Astrocyte (in vitro differentiated cells and primary cell): ENCODE measurements around the gene CNTNAP5. TPM values are rescaled to one million over a fixed set of nuclear protein-coding genes. Genes with fewer than 3 reads are reported as not detected.

Experiments
- DNase-seq: peaks from one replicate; pipeline ENCODE4 v3.0.0-alpha.2; 2010; ENCODE audit warnings: low read depth
- FAIRE-seq: peaks from 2 replicates; lab custom pipeline; 2011; peaks lifted over from hg19 to GRCh38; lab: Jason Lieb, UNC
- H2AFZ ChIP-seq: 2 replicates; pipeline ENCODE4 v1.6.0; 2012; ENCODE audit warnings: low read depth, low read length, inconsistent platforms
- H3K27ac ChIP-seq: 2 replicates; pipeline ENCODE4 v1.5.1; 2011; ENCODE audit warnings: low read depth, low read length, inconsistent platforms
- H3K27me3 ChIP-seq: 2 replicates; pipeline ENCODE4 v1.6.0; 2011; ENCODE audit warnings: low read length, inconsistent platforms; ENCODE audit not compliant: insufficient read depth
- H3K36me3 ChIP-seq: 2 replicates; pipeline ENCODE4 v1.5.1; 2011; ENCODE audit warnings: low read length, inconsistent platforms; ENCODE audit not compliant: insufficient read depth
- H3K4me1 ChIP-seq: 2 replicates; pipeline ENCODE4 v1.5.1; 2011; ENCODE audit warnings: low read length, inconsistent platforms; ENCODE audit not compliant: insufficient read depth
- H3K4me2 ChIP-seq: 2 replicates; pipeline ENCODE4 v1.6.0; 2012; ENCODE audit warnings: low read length, inconsistent platforms
- H3K4me3 ChIP-seq: 2 replicates; pipeline ENCODE4 v1.5.1; 2011; ENCODE audit warnings: low read depth, mild to moderate bottlenecking, low read length, inconsistent platforms; ENCODE audit not compliant: insufficient read depth
- H3K79me2 ChIP-seq: 2 replicates; pipeline ENCODE4 v1.6.0; 2012; ENCODE audit warnings: mild to moderate bottlenecking, low read length, inconsistent platforms; ENCODE audit not compliant: insufficient read depth
- H3K9ac ChIP-seq: 2 replicates; pipeline ENCODE4 v1.6.0; 2012; ENCODE audit warnings: mild to moderate bottlenecking, low read length, inconsistent platforms
- H3K9me3 ChIP-seq: 2 replicates; pipeline ENCODE4 v1.5.1; 2012; ENCODE audit warnings: low read depth, mild to moderate bottlenecking, low read length, inconsistent platforms; ENCODE audit not compliant: insufficient read depth
- H4K20me1 ChIP-seq: 2 replicates; pipeline ENCODE4 v1.6.0; 2012; ENCODE audit warnings: low read length, inconsistent platforms; ENCODE audit not compliant: insufficient read depth
- H3K27ac Mint-ChIP-seq: one replicate; pipeline ENCODE4 v1.8.0; 2021; ENCODE audit warnings: mild to moderate bottlenecking, mixed read lengths; ENCODE audit not compliant: unreplicated experiment
- H3K27me3 Mint-ChIP-seq: one replicate; pipeline ENCODE4 v1.8.0; 2021; ENCODE audit warnings: low read depth, mixed read lengths; ENCODE audit not compliant: unreplicated experiment
- H3K36me3 Mint-ChIP-seq: one replicate; pipeline ENCODE4 v1.8.0; 2021; ENCODE audit warnings: low read depth, mixed read lengths; ENCODE audit not compliant: unreplicated experiment
- H3K4me1 Mint-ChIP-seq: one replicate; pipeline ENCODE4 v1.8.0; 2021; ENCODE audit warnings: low read depth, mixed read lengths; ENCODE audit not compliant: unreplicated experiment
- H3K4me3 Mint-ChIP-seq: one replicate; pipeline ENCODE4 v1.8.0; 2021; ENCODE audit warnings: mild to moderate bottlenecking, moderate library complexity, mixed read lengths; ENCODE audit not compliant: unreplicated experiment
- H3K9me3 Mint-ChIP-seq: one replicate; pipeline ENCODE4 v1.8.0; 2021; ENCODE audit warnings: mild to moderate bottlenecking, mixed read lengths; ENCODE audit not compliant: unreplicated experiment
- CTCF ChIP-seq: IDR thresholded peaks from 2 replicates; pipeline ENCODE4 v1.5.1; 2011; ENCODE audit warnings: low read depth, mild to moderate bottlenecking, inconsistent platforms, low read length, moderate library complexity; ENCODE audit not compliant: insufficient read depth
- EZH2 ChIP-seq: IDR thresholded peaks from 2 replicates; pipeline ENCODE4 v1.6.1; 2012; ENCODE audit warnings: mild to moderate bottlenecking, low read length, inconsistent platforms; ENCODE audit not compliant: insufficient read depth
- total RNA-seq: library from RNA; stranded (reverse); gene quantifications from 2 replicates; pipeline ENCODE4 v1.2.1, GENCODE V29; 2021

Gene CNTNAP5
- total RNA-seq, 1 donor from 2014 or later: 0.30 TPM

- Mint-ChIP-seq H3K27me3 (no peaks in the 10 kb centered on the region), H3K9me3 (no peaks in the 10 kb centered on the region), H3K27ac (no peak overlapping the region), H3K4me1 (peaks cover 33% of the 10 kb centered on the region), H3K4me3 (no peak overlapping the region), H3K36me3 (no peaks in the 10 kb centered on the region)
- Histone ChIP-seq H3K27ac (no peak overlapping the region), H3K9me3 (no peaks in the 10 kb centered on the region), H3K4me1 (no peaks in the 10 kb centered on the region), H4K20me1 (no peaks in the 10 kb centered on the region), H3K9ac (no peak overlapping the region), H3K4me2 (no peak overlapping the region), H3K79me2 (no peaks in the 10 kb centered on the region), H3K36me3 (no peaks in the 10 kb centered on the region), H3K4me3 (no peak overlapping the region), H2AFZ (no peak overlapping the region), H3K27me3 (no peaks in the 10 kb centered on the region)
- no peak for TF ChIP-seq EZH2
- no peak for TF ChIP-seq CTCF
- DNase-seq: no peak
- no peak for FAIRE-seq
Observed at GRCh38 chr2:124480958-124481357, 455.9 kb downstream of the CNTNAP5 start.

- no peaks in the 10 kb centered on the region for H3K9me3 ChIP-seq
- TF ChIP-seq CTCF (no peak), EZH2 (no peak)
- no peaks in the 10 kb centered on the region for H3K27me3 ChIP-seq
- no peak overlapping the region for H3K27ac Mint-ChIP-seq
- DNase-seq: no peak
- H3K9me3 Mint-ChIP-seq: no peaks in the 10 kb centered on the region
- H2AFZ ChIP-seq: no peak overlapping the region
- H3K4me3 ChIP-seq: no peak overlapping the region
- no peak overlapping the region for H3K9ac ChIP-seq
- no peaks in the 10 kb centered on the region for H3K27me3 Mint-ChIP-seq
- no peak overlapping the region for H3K4me2 ChIP-seq
- H3K79me2 ChIP-seq: no peaks in the 10 kb centered on the region
- peaks cover 24% of the 10 kb centered on the region for H3K4me1 Mint-ChIP-seq
- H3K27ac ChIP-seq: no peak overlapping the region
- no peak for FAIRE-seq
- H3K36me3 Mint-ChIP-seq: no peaks in the 10 kb centered on the region
- H3K4me1 ChIP-seq: no peaks in the 10 kb centered on the region
- H4K20me1 ChIP-seq: no peaks in the 10 kb centered on the region
- no peaks in the 10 kb centered on the region for H3K36me3 ChIP-seq
- no peak overlapping the region for H3K4me3 Mint-ChIP-seq
Observed at GRCh38 chr2:124482044-124482443, 457.0 kb downstream of the CNTNAP5 start.

GRCh38 chr2:124482551-124482950 is 457.5 kb downstream of the CNTNAP5 start:
- DNase-seq (no peak), FAIRE-seq (no peak)
- H3K4me3 ChIP-seq: no peak overlapping the region
- no peak overlapping the region for H3K27ac ChIP-seq
- TF ChIP-seq EZH2 (no peak), CTCF (no peak)
- no peaks in the 10 kb centered on the region for H3K9me3 ChIP-seq
- Mint-ChIP-seq H3K4me3 (no peak overlapping the region), H3K27me3 (no peaks in the 10 kb centered on the region), H3K9me3 (no peaks in the 10 kb centered on the region), H3K4me1 (peaks cover 24% of the 10 kb centered on the region), H3K27ac (peak overlapping the region; percentile 55), H3K36me3 (no peaks in the 10 kb centered on the region)
- no peak overlapping the region for H3K4me2 ChIP-seq
- H3K79me2 ChIP-seq: no peaks in the 10 kb centered on the region
- H3K36me3 ChIP-seq: no peaks in the 10 kb centered on the region
- no peaks in the 10 kb centered on the region for H3K4me1 ChIP-seq
- no peak overlapping the region for H3K9ac ChIP-seq
- no peak overlapping the region for H2AFZ ChIP-seq
- H4K20me1 ChIP-seq: no peaks in the 10 kb centered on the region
- no peaks in the 10 kb centered on the region for H3K27me3 ChIP-seq
